ENCODE data around the gene ARTN.

Gene ARTN

DNA sequence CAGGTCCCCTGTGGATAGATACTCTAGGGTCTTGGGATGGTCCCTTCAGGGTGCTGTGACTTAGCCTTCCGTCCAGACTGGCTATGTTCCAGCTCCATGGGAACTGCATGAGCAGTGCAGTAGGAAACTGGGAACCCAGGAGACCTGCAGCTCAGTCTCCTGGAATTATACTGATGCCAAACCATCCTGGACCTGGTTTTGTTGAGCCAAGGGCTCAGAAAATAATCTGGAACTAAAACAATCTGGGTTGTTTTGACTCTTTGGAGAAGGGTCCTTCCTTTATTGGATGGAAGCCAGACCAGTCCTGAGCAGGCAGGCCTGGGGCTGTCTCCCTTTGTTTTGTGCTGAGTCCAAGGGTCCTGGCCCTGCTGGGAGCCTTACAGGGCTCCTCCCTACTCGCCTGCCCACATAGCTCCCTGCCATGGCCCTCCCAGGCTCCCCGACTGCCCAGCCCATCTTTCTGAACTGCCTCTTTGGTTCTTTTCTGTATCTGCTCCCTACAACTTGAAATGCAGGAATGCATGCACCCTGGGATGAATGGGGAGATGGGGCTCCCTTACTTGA lies 14.4 kb downstream of the ARTN start:
- no peak for DNase-seq

DNA sequence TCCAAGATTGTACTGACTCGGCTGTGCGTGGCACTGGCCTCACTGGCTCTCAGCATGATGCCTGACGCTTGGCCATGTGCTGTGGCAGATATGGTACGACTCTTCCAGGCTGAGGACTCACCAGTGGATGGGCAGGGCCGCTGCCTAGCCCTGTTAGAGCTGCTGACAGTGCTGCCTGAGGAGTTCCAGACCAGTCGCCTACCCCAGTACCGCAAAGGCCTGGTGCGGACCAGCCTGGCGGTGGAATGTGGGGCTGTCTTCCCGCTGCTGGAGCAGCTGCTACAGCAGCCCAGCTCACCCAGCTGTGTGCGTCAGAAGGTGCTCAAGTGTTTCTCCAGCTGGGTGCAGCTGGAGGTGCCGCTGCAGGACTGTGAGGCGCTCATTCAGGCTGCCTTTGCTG lies 16.1 kb downstream of the ARTN start:
- DNase-seq, result no peak

DNA sequence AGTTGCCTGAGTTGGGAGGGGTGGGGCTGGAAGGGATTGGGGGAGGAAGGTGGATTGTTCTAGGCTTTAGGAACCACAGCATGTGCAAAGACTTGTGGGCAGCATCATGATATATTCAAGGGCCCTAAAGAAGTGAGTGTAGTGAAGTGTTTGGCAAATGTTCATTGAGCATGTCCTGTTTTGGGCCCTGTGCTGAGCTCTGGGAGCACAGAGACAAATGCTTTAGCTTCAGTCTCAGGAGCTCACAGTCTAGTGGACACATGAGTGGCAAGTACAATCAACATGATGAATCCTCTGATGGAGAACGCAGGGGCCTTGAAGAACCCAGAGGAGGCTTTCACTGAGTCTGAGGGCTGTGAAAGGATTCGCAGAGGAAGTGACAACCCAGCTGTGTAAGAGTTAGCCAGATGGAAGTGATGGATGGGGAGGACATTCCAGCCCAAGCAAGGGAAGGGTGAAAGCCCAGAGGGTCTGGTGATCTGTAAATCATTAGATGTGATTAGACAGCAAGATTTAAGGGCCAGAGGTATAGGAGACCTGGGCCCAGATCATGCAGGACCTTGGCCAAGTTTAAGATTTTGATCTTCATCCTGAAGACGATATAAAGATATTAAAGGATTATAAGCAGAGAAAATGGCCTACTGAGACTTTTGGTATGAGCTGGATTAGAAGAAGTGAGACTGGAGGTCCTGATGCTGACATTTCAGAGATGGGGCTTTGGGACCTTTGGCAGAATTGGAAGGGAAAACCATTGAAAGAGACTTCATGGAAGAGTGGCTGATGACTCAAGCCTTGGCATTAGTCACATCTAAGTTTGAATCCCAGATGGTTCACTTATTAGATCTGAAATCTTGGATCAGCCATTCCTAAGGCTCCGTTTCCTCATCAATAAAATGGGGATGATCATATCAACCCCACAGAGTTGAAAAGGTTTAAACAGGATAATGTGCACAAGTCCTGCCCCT lies 17.7 kb downstream of the ARTN start:
- DNase-seq, result no peak

DNA sequence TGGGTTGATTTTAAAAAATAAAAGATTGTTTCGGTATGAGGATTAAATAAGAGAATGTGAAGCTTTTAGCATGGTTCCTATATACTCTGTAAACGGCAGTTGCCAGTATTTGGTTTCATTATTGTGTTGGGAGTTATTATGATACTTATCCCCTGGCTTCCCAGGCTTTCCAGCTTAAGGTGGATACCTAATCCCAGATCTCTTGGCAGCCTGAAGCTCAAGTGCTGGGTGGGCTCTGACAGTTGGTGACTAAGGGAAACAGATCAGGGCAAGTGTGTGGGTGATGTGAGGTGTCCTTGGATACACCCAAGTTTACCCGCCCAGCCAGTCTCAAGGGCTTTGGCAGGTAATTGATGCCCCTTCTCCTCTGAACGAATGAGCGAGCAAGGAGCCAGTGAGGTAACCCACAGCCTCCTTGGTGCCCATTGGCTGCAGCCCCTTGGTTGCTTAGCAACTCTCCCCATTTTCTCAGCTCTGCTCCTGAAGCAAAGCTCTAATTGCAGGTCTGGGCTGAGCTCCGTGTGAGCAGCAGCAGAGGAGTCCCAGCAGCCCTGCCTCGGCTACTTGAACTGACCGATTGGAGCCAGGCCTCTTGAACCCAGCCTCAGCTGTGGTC lies 19.2 kb downstream of the ARTN start:
- DNase-seq, result no peak

DNA sequence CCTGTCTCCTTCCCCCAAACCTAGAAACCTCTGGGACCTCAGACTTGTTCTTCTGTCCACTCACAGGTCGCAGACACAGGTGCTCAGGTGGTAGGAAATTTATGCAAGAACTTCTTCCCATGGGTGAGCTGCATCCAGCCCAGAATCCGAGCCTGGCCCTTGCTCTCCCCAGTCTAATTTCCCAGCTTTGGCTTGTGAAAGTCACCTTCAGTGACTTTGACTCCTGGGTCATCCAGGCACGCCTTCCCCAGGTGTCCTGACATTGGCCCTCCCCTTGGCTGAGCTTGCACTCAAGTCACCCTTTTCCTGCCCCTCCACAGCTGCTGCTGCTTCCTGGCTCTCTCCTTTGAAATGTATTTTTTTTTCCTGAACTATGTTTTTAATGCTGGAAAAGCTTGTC lies 19.8 kb downstream of the ARTN start:
- no peak for DNase-seq

DNA sequence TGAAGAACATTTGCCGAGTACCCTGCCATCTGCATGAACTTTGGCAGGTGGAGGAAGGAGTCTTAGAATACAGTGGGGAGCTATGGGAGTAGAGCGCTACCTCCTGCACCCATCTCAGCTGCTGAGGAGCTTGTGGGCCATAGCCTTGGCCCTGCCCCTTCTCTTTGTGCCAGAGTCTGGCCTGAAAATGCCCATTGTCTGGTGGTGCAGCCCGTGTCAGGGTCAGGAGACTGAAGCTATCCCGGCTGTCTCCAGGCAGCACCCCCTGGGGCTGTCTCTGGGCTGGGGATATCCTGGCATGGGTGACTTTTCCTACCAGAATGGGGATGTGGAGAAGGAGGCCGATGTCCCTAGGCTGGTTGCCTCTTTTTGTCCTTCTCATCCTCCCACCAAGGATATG lies 20.4 kb downstream of the ARTN start:
- DNase-seq, result no peak

DNA sequence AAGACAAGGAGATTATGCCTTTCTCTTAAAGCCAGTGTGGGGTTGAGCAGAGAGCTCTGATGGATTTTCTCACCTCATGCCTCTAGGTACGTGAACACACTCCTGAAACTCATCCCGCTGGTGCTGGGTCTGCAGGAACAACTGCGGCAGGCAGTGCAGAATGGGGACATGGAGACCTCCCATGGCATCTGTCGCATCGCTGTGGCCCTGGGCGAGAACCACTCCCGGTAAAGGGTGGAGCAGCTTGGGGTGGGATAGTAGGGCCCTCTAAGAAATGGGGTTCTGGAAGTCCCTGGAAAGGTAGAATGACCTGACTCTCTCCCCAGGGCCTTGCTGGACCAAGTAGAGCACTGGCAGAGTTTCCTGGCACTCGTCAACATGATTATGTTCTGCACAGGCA lies 22.6 kb downstream of the ARTN start:
- DNase-seq, result no peak

DNA sequence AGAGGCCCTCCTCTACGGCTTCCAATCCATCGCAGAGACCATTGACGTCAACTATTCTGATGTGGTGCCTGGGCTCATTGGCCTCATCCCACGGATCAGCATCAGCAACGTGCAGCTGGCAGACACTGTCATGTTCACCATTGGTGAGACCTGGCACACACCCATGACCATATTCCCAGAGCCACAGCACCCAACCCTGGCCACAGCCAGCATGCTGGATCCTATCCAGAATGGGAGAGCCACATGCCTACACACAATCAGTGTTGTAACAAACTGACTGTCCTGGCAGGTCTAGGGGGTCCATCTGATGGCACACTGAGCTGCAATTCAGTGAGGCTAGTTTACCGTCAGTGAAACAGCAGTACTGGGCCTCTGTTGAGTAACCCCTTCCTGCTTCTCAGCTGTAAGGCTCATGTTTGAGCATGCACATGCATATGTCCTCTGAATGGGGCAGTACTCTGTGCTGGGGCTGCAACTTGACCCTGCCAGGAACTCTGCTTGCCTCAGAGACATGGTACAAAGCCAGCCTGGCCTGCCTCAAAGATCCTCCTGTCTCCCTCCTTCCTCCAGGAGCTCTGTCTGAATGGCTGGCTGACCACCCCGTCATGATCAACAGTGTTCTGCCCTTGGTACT lies 23.9 kb downstream of the ARTN start:
- no peak for DNase-seq

DNA sequence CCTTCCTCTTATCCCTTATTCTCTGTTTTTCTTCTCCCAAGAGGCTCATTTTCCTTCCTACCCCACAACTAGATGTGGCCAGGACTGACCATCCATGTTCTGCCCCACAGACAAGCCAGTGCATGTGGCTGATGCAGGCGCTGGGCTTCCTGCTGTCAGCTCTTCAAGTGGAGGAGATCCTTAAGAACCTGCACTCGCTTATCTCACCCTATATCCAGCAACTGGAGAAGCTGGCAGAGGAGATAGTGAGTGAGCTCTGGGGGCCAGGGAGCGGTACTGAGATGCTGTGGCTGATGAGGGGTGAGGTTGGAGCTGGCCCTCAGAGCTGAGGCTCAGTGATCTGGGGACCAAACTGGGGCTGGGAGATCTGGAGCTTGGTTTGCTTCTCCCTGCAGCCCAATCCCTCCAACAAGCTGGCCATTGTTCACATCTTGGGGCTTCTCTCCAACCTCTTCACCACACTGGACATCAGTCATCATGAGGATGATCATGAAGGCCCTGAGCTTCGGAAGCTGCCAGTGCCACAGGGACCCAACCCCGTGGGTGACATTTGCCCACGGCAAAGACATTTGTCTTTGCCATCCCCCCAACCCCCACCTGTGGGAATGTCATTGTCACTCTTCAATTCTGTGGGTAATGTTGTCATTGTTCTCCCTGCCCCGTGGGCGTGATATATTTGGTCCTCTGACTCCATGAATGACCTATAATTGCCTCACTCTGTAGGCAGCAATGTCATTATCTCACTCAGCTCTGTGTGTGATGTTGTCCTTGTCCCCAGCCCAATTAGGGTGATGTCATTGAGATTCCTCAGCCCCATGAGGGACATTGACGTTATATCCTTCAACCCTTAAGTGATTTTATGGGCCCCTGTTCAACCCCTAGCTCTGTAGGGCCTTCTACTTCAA lies 25.0 kb downstream of the ARTN start:
- peak; percentile 63 for DNase-seq

DNA sequence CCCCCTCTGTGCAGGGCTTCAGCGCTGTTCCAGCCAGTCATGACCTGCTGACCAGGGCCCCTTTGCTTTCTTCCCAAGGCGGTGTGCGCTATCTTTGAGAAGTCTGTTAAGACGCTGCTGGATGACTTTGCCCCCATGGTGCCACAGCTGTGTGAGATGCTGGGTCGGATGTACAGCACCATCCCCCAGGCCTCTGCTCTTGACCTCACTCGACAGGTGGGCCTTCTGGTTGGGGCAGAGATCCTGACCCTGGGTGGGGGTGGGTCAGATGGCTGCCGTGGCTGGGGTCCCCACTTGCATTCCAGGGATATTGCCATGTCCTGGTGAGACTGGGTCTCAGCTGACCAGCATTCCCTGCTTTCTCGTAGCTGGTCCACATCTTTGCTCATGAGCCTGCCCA lies 27.2 kb downstream of the ARTN start:
- no peak for DNase-seq

DNA sequence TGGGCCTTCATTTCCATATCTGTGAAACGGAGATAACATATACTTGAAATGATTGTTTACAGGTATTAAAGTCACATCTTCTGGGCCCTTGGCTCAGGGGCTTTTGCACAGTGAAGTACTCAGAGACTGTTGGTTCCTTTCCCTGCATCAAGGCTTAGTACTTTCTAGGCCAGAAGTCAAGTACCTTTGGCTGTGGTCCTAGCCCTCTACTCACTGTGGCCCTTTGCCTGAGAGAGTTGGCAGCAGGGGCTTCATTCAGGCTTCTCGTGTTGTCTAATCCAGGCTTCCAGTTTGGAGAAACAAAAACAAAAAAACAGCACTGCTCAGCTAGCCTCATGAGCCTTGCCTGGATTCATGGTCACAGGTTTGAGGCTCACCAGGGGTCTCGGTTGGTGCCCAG lies 28.1 kb downstream of the ARTN start:
- no peak for DNase-seq

DNA sequence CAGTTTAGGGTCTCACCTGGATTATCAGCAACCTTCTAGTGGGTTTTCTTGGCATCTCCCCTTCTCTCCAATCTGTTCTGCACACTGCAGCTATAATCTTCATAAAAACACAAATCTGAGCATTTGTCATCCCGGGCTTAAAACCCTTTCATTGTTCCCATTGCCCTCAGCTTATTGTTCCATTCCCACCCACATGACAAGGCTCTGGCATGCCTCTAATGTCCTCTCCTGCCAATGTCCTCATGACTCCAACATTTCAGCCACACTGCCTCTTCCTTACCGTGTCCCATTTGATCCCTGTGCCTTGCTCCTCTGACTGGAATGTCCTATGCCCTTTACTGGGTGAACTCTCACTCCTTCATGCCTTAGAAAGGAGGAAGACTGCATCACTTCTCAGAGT lies 28.7 kb downstream of the ARTN start:
- DNase-seq, result no peak

DNA sequence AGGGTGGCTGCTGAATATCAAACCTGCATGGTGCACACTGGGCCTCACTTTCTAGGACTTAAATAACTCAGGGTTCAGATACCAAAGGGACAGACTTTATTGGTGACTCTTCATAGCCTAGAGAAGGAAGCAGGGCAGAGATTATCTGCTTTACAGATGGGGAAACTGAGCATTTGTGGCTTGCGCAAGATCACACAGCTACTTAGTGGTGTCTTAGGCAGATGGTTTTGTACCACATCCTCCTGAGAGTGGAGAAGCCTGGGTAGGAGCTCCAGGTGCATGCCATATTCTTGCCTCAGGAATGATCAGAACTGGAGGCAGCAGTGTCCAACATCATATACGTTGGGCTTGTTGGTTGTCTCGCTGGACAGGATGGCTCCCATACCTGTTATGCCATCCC lies 29.4 kb downstream of the ARTN start:
- no peak for DNase-seq

DNA sequence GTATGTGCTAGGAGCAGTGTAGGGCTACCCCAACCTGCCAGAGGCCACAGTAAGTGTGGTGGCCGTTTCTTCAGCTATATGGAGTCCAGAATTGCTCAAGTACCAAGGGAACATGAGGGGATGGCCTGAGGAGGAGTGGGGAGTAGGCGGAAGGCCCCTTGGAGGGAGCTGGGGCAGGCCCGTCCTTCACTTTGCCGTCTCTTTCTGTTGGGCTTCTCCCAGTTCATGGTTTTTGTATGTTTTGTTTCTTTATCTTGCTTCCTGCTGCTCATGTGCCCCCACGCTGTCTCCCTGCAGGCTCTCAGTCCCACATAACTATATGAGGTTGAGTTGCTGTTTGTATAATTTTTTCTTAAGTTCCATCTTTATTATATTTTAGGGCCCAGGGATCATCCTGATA lies 30.3 kb downstream of the ARTN start:
- no peak for DNase-seq

DNA sequence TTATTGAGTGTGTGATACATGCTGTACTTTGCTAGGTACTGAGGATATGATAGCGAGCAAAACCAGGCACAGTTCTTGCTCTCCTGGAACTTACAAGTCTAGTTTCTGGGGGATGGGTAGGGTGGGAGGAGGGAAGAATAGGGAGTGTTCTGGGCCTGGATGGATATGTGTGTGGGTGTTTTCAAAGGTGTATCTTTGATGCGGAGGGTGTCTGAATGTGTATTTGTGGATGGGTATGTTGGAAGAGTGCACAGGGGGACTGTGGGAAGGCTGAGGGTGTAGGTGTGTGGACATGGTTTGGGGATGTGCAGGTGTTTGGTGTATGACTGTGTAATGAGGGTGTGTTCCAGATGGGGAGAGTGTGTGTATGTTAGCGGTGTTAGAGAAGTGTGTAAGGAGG lies 31.7 kb downstream of the ARTN start:
- DNase-seq, result no peak

DNA sequence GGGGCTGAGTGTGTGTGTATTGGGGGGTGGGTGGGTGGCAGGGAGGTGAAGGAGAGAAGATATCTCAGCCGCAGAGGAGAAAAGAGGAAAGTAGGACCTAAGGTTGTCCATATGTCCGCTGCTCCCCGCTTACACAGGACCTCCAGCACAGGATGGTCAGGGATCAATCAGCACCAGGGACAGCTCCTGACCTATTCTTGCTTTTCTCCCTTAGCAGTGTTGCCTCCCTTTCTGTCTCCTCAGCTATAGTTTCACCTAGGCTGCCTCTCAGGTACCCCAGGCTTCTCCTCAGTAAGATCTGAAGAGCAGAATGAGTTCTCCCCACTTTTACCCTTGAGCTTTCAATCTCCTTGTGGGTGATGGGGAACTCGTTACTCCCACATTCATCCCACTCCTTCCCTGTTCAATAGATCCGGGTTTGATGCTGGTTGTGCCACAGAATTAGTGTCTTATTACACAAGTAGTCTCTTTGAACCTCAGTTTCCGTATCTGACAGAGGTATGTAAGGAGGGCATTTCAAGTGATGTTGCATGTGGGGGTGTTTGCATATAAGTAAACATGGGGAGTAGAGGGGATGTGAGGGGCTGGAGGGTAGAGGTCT lies 34.8 kb downstream of the ARTN start:
- peak; percentile 73 for DNase-seq

DNA sequence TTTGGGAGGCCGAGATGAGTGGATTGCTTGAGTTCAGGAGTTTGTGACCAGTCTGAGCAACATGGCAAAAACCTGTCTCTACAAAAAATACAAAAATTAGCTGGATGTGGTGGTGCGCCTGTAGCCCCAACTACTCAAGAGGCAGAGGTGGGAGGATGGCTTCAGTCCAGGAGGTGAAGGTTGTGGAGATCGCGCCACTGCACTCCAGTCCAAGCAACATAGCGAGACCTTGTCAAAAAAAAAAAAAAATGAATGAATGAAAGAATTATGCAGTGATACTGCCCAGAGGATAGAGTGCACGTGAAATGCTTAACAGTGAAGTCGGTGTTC lies 35.8 kb downstream of the ARTN start:
- DNase-seq, result no peak

DNA sequence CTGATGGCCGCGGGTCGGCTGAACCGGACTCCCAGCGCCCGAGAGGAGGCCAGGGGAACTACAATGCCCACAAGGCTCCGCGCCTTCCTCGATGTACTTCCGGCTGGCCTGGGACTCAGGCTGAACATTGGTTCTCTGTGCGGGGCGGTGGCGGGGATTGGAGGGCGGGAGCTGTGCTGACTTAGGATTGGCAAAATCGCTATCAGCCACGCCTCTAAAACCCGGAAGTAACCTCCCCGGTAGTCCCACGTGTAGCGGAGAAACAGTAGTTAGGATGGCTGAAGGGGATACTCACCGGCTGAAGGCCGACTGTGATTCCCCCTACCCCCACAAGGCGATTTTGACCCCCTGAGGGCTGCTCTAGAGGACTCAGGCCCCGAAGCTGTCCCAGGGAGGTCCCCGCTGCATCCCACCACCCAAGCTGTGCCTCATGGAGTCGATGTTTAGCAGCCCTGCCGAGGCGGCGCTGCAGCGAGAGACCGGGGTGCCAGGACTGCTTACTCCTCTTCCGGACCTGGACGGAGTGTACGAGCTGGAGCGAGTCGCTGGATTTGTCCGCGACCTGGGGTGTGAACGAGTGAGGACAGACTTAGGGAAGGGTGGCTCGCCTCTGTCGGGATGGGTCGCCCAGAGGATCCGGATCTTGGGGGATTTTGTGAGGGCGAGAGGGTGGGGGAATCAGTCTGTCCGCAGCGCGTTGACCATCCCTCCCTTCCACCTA lies 36.3 kb downstream of the ARTN start, which contains the start of gene DPH2:
TSS of gene DPH2 (plus strand) at position 265 of the 721 bp plus-strand sequence. CDS start at position 431, 166 bp downstream.
- DNase-seq, result peak; percentile 99

DNA sequence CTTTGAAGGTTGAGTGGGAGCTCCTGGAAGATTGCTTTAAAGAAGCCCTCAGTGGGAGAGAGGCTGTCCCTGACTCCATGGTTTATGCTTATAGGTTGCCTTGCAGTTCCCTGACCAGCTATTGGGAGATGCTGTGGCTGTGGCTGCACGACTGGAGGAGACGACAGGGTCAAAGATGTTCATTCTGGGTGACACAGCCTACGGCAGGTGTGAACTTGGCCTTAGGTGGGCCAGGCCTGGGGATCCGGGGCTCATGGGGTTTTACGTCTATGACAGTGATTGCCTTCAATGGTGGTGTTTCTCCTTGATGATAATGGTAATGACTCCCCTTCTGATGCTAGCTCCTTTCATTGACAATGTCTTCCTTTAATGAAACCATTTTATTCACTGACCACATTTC lies 36.9 kb downstream of the ARTN start:
- DNase-seq, result no peak

DNA sequence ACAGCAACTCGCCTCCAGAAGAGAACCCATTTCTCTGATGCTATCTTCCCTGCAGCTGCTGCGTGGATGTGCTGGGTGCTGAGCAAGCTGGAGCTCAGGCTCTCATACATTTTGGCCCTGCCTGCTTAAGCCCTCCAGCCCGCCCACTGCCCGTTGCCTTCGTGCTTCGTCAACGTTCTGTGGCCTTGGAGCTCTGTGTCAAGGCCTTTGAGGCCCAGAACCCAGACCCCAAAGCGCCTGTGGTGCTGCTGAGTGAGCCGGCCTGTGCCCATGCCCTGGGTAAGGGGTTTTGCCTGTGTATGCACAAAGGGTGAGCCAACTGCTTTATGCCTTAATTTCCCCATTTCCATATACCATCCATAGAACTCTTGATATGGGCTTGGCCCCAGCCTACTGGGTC lies 37.3 kb downstream of the ARTN start:
- no peak for DNase-seq

DNA sequence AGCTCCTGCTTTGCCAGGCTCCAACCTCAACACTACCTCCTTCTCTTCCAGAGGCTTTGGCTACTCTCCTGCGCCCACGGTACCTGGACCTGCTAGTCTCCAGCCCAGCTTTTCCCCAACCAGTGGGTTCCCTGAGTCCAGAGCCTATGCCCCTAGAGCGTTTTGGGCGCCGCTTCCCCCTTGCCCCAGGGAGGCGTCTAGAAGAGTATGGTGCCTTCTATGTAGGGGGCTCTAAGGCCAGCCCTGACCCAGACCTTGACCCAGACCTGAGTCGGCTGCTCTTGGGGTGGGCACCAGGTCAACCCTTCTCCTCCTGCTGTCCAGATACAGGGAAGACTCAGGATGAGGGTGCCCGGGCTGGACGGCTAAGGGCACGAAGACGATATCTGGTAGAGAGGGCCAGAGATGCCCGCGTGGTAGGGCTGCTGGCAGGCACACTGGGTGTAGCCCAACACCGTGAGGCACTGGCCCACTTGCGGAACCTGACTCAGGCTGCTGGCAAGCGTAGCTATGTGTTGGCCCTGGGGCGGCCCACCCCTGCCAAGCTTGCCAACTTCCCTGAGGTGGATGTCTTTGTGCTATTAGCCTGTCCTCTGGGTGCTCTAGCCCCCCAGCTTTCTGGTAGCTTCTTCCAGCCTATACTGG lies 37.9 kb downstream of the ARTN start:
- no peak for DNase-seq
